ENCODE results near the gene CISTR. TPM values are rescaled to one million over a fixed set of nuclear protein-coding genes. Genes with fewer than 3 reads are reported as not detected.
A peak's percentile ranks its signal among the peaks of the same experiment; 100 is the strongest.

Gene CISTR
- total RNA-seq, 1 donor from 2014 or later, result not detected

DNA sequence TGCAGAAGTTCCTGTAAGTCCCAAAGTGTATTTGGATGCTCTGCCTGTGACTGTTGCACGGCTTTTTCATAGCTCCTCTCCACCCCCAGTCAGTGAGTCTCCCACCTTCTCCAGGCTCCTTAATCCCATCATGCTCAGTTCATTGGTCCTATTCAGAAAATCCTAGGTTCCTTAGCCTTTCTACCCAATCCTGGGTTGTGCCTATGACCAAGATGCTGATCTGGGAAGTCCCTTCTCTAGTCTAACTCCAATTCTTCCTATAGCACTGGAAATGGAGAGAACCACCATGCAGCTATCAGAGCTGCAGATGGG, 7.7 kb downstream of the CISTR start:
- Mint-ChIP-seq H3K4me1 (ENCODE audit: unreplicated experiment) (peaks cover 5% of the 10 kb centered on the region), H3K27ac (ENCODE audit: unreplicated experiment) (no peak overlapping the region), H3K36me3 (ENCODE audit: unreplicated experiment) (no peaks in the 10 kb centered on the region), H3K9me3 (ENCODE audit: unreplicated experiment) (no peaks in the 10 kb centered on the region), H3K27me3 (ENCODE audit: unreplicated experiment) (peaks cover 31% of the 10 kb centered on the region), H3K4me3 (ENCODE audit: unreplicated experiment) (no peak overlapping the region)
- no peak for DNase-seq (ENCODE audit: extremely low spot score, unreplicated experiment)
- no peak for TF ChIP-seq CTCF (IDR thresholded peaks at IDR 0.05)

DNA sequence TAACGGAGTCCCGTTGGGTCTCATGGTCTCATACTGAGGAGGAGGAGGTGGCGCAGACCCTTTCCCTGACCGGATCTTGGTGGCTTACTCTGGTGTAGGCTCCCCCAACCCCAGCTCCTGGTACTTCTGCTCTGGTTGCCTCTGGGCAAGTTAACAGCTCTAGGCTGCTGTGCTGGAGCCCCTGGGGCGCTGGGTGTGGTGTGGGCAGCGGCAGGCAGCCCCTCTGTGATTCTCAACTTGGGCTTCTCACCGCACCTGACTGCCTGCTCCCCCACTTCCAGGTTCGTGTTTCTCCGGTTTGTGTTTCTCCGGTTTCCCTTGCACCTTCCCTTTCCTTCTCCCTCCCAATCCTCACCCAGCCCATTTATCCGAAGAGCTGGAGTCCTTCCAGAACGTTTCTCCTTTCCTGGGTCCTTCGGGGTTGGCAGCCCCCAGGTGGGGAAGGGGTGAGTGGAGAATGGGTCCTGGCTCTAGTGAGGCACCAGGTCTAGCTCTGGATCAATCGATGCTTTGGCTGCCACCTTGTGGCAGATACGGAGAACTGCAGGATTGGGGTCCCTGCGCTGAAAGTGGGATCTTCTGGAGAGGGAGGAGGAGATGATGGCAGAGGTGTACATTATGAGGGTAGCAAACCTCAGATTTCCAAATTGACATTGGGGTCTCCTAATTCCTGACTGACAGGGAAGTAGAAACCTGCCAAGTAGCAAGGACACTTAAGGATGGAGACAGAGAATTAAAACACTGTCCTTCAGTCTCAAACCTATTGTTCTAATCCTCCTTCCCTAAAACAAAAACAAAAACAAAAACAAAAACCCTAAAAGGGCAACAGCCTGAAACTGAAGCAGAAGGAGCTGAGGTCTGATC, 8.3 kb downstream of the CISTR start:
- Mint-ChIP-seq H3K4me3 (ENCODE audit: unreplicated experiment) (no peak overlapping the region), H3K36me3 (ENCODE audit: unreplicated experiment) (no peaks in the 10 kb centered on the region), H3K27me3 (ENCODE audit: unreplicated experiment) (peaks cover 36% of the 10 kb centered on the region), H3K9me3 (ENCODE audit: unreplicated experiment) (no peaks in the 10 kb centered on the region), H3K4me1 (ENCODE audit: unreplicated experiment) (peaks cover 11% of the 10 kb centered on the region), H3K27ac (ENCODE audit: unreplicated experiment) (no peak overlapping the region)
- no peak for DNase-seq (ENCODE audit: extremely low spot score, unreplicated experiment)
- TF ChIP-seq CTCF (IDR thresholded peaks at IDR 0.05), result peak; percentile 89

DNA sequence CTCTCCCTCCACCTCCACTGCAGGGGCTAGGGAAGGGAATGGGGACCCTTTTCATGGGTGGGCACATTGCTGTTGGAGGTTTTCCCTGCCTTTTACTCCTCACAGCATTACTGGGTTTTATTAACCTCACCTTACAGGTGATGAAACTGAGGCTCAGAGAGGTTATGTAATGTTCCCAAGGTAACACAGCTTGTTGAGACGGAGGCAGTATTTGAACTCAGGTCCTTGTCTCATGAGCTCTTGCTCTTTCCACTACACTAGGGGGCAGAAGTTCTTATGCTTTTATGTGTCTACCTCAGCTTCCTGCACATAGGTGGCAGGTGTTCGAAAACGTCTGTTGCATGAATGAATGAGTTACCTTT, 11.7 kb downstream of the CISTR start:
- H3K4me1 Mint-ChIP-seq (ENCODE audit: unreplicated experiment), result peaks cover 14% of the 10 kb centered on the region
- no peak overlapping the region for H3K4me3 Mint-ChIP-seq (ENCODE audit: unreplicated experiment)
- no peaks in the 10 kb centered on the region for H3K36me3 Mint-ChIP-seq (ENCODE audit: unreplicated experiment)
- no peak overlapping the region for H3K27ac Mint-ChIP-seq (ENCODE audit: unreplicated experiment)
- no peaks in the 10 kb centered on the region for H3K9me3 Mint-ChIP-seq (ENCODE audit: unreplicated experiment)
- TF ChIP-seq CTCF (IDR thresholded peaks at IDR 0.05), result no peak
- peaks cover 68% of the 10 kb centered on the region for H3K27me3 Mint-ChIP-seq (ENCODE audit: unreplicated experiment)
- no peak for DNase-seq (ENCODE audit: extremely low spot score, unreplicated experiment)

DNA sequence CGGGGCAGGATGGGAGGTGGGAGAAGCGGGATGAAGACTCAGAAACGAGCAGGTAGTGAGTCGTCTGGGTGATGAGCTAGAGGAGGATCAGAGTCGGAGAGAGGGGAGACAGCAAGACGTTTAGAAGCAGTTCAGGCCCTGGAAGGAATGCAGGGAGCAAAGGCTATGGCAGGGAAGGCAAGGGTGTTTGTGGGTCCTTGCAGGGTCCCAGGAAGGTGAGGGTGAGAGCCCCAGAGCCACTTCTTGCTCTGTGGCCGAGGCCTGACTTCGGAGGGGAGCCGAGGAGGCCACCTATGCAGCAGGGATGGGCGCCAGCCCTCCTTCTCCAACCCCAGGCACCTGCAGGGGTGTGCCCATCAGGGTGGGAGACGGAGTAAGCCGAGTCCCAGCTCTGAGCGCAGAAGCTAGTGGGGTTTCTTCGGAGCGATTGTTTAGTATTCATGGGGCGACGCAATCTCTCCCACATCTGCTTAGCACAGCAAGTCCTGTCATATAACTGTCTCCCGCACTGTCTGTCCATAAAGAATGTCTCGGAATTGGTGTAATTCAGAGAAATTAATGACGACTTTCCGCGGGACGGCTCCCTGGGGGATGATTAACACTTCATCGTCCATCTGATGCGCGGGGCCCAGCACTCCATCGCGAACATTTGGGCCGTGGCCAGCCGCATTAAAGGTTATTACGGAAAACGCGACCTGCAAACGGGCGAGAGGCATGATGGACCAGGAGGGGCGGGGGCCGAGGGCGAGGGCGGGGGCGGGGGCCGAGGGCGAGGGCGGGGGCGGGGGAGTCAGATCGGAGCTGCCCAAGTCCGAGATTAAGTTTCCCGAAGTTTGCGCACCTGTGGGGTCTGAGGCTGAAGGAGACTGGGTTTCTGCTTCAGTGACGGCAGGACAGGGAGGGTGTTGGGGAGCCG, 12.3 kb downstream of the CISTR start:
- no peak for TF ChIP-seq CTCF (IDR thresholded peaks at IDR 0.05)
- Mint-ChIP-seq H3K36me3 (ENCODE audit: unreplicated experiment) (no peaks in the 10 kb centered on the region), H3K4me3 (ENCODE audit: unreplicated experiment) (peak overlapping the region; percentile 55), H3K27ac (ENCODE audit: unreplicated experiment) (no peak overlapping the region), H3K9me3 (ENCODE audit: unreplicated experiment) (no peaks in the 10 kb centered on the region), H3K4me1 (ENCODE audit: unreplicated experiment) (peaks cover 14% of the 10 kb centered on the region), H3K27me3 (ENCODE audit: unreplicated experiment) (peaks cover 65% of the 10 kb centered on the region)
- no peak for DNase-seq (ENCODE audit: extremely low spot score, unreplicated experiment)

All from osteocyte (in vitro differentiated cells).